GM19455 (cell line): ENCODE results near the gene ANKRD44.
A peak's percentile ranks its signal among the peaks of the same experiment; 100 is the strongest.

ENCODE experiments used
- ATAC-seq: cut with Tn5 transposase; IDR thresholded peaks from one replicate; pipeline ENCODE4 v1.9.1; 2021; ENCODE audit not compliant: unreplicated experiment

Gene ANKRD44

DNA sequence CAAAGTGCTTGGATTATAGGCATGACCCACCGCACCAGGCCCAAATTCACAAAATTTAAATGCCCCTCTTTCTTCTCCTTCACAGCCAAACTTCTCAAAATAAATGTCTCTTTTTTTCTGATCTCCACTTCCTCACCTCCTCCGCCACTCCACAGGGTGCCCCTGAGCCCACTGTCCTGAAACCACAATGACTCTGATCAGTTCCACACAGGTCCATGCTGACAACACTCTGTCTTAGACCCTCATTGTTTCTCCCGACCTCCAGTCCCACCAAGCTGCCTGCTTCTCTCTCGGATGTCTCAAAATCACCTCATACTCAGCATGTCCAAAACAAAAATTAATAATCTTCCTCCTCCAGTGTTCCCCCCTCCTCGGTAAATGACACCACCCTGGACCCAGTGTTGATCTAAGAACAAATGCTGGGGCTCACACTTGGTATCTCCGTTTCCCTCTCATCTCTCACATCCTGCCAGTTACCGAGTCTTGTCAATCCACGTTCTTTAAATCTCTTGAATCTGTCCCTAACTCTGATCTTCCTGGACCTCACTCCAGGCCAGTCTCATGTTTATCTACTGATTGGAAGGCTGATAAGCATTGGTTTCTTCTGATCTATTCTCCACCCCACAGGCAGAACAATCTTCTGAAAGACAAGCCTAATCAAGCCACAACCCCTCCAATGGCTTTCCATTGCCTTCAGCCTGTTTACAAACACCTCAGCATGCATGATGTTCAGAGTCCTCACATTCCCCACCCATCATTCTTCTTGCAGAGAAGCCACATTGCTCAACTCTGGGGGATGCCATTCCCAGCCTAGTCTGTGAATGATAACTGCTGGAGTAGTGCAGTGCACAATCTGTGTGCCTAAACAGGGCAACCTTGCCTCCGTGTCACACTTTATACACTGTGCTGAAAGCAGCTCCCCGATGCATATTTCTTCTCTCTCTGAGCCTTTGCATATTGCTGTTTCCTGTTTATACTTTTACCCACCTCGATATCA lies 12.4 kb upstream of the ANKRD44 start:
- no peak for ATAC-seq

DNA sequence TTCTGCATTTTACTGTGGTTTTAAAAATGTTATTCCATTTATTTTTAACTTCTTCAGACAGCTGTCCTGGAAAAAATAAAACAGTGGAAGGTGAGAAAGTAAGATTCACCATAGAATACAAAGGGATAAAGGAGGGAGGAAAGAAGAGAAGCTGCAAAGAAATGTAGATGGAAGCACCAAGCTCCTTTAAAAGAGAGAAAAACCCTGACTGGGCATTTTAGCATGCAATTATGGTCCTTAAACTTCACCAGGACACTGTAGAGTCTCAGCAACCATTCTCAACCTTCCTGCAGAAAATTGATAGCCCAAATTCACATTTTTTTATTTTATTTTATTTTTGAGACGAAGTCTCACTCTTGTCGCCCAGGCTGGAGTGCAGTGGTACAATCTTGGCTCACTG lies 11.6 kb upstream of the ANKRD44 start:
- no peak for ATAC-seq

DNA sequence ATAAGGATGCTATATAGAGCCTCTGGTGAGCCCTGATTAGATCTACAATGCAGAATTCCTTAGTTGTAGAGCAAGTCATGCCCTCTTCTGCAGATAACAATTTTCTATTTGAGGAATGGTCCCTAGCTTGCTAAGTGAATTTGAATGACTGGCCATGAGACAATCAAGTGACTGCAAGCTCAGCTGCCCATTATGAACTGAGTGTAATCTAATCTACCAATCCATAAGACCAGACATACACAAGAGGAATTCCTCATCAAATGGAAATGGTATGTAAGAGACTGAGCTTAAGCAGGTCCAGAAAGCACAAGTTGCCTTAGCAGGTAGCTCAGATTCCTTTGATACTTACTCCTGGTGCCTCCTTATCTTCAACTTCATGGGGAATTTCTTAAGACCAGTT lies 4.8 kb upstream of the ANKRD44 start:
- ATAC-seq, result no peak

DNA sequence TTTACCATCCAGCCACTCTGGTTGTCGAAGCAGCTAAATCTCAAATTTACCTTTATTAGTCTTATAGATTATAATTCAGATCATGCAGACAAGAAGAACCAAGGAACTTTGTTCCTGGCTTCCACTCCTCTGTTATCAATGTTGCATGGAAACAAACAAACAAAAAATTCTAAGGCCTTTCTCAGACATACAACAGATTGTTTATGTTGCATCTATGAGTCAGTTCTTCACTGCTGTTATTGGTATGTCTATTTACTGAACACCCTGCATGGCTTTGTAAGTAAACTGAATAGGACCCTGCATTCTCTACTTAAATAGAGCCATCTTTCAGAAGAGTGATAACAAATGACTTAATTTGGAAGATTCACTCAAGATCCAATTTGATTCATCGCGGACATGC lies 1.6 kb upstream of the ANKRD44 start:
- no peak for ATAC-seq

DNA sequence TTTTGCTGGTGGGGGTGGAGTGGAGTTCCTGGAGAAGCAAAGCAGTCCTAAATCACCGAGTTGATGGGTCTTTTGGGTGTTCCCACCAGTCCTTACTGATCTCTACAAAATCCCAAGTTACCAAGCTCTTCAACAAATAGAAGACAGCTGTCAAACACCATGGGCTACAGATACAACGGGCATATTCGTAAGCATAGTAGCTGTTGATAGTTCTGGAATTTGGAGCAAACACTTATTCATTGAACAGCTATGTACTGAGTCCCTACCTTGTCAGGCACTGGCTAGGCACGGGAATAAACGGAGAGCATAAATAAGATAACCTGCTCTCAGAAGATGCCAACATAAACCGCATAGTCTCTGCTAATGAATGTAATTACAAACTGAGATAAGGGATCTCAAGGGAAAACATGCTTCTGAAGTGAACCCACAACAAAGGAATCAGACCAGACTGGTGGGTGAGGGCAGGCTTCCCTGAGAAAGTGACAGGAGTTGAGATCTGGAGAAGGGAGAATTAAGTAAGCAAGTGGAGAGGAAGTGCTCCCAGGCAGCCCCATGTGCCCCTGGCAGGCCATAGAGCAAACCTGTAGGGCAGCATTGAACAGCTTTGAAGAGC lies 947 bp upstream of the ANKRD44 start:
- no peak for ATAC-seq

DNA sequence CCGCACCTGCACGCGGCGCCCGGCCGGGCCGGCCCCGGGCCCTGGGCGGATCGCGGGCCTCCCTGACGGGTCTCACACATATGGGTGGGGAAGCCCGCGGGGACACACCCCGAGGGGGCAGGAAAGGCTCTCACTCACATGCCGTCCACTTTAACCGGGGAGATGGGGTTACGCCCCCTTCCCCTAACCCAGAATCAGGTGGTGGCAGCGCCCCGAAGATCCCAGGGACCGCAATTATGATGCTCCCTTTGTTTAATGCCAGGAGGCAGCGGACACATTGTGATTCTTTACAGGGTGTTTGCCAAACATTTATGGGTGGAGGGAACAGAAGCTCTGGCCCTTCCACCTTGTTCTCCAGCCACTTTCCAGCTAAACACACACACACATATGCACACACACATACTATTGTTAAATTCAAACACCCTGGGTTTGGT lies 424 bp upstream of the ANKRD44 start:
- no peak for ATAC-seq

DNA sequence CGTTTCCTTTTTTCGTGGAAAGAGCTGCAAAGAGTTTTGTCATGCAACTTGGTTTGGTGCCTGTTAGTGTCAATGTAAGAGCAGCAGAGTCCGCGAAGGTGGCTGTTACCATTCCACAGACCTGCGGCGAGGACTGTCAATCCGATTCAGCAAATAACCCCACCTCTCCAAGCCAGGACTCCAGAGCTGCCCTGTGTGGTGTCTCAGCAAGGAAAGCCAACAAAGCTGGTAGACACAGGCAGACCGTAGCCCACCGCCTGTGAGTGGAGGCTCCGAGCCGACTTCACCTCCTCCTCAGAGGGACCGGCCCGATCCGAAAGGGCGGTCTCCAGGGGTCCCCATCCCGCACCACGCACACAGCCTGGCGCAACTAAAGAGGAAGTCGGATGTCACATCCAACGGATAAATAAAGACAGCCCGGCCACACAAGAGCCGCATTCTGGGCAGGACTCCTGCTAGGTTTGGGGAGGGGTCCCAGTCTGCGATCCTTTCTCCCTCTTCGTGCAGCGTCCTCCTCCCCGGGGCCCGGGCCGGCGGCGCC lies 819 bp downstream of the ANKRD44 start:
- peak; percentile 2 for ATAC-seq

DNA sequence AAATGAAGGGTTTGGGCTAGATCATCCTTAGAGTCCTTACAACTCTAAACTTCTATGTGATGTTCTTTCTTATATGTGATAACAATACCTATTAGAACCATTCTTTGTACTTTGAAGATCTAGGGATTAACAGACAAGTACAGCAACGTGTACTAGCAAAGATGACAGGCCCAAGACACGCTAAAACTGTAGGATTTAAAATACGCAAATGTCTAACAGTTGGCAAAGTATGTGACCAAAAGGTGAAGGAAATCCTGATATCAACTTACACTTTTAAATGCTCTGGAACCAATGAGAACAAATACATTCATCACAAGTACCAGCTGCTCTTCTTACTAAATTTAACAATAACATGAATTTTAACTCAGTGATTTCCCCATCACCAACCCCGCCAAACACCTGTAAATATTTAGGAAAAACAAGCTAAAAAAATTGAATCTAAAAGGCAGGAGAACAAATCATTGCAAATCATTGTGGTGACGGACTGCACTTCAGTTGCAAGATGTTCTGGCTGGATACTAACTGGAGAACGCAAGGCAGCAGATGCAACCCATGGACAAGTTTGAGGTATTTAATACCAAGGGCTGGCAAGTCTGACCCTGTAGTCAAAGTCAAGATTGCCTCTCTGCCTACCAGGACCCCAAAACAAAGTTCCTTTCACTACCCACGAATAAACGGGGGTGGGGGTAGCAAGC lies 1.4 kb downstream of the ANKRD44 start:
- ATAC-seq, result no peak

DNA sequence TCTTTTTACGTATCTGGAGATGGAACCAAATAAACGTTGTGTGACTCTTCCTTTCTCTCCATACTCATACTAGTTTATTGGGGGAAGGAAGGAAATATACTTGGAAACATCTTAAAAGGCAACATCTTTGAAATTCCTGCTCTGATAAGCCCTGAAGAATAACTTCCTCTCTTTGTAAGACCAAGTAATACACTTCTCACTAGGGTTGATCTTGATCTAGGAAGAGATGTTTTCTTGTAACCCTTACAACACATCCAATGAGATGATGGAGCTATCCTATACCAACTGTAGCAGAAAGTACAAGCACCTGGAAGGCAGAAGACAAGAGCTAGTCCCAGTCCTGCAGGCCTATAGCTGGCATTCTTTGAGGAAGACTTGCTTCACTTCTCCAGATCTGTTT lies 2.0 kb downstream of the ANKRD44 start:
- no peak for ATAC-seq

DNA sequence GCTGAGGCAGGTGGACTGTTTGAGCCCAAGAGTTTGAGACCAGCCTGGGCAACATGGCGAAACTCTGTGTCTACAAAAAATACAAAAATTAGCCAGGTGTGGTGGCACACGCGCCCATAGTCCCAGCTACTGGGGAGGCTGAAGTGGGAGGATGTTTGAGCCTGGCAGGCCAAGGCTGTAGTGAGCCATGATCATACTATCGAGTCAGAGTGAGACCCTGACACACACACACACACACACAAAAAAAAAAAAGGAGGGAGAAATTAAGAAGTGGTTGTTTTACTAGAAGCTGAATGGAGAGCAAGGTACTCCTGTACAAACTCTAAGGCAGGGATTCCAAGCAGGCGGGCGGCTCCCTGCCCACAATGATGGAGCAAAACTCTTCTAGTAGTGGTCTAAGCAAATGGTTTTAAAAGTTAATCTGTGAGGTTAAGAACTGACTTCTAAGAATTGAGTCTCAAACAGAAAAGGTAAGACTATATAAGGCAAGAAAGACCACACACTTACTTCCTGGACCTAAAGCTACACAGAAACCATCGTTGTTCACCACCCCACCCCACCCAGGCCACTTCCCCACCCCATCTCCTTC lies 2.6 kb downstream of the ANKRD44 start:
- peak; percentile 21 for ATAC-seq

DNA sequence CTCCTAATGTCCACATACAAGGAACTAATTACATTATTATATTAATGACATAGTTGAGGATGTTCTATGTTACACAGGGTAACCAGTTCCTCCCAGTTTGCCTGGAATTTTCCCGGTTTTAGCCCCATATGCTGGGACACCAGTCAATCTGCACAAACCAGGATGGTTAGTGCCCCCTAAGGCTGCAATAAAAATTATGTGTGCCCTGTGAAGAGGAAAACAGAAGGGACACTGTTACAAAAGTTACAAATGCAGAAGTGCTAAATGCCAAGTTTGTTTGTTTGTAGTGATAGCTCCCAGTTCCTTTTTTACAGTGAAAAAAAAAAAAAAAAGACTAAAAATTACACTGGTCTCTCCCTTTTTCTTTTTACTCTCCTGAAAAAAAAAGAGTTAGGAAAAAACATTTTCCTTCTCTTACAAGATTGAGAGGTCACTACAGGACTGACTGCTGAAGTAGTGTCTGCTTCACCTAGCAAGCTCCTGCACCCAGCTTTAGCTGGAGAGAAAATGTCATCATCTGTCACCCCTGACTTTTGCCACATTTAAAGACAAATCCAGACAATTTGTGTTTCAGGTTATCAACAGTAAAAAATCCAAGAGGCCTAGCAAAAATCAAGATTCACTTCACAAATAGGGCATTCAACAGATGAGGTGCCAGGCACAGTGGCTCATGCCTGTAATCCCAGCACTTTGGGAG lies 3.2 kb downstream of the ANKRD44 start:
- no peak for ATAC-seq

DNA sequence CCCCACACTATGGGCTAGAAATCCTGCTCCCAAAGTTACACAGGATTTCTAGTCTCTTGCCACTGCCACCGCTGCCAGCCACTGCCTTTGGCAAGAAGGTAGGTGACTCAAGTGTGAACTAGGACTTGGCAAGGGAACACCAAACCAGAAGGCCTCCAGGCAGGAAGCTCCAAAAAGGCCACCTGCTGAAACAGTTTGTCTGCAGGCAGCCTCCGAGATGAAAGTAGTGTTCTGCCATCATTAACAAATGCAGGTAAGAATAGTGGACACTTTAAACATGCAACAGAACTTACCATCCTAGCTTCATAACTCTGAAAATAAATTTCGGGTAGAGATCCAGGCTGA lies 3.9 kb downstream of the ANKRD44 start:
- no peak for ATAC-seq

DNA sequence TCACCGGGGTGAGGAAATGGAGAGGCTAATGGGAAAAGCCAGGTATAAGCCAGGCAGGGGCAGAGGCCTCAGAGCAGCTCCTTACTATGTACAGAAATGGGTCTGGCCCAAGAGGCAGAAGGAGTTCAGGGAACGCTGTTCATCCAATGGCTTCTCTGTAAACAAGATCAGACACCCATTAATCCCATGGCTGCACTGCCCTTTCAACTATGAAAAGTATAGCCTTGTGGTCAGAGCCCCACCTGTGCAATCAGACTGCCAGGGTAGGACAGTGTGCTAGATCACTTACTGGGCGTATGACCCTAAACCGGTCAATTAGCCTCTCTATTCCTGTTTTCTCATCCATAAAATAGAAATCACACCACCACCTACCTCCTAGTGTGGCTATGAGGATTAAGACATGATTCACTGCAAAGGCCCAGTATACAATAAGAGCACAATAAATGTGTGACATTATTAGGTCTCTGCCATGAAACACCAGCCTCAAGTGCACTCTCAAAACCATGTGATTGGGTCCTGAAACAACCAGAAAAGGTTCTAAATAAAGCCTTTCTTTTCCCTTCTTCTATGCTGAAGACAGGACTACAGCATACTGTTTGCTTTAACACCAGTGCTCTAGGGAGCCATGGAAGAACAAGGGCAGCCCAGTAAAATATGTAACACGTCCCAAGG lies 4.4 kb downstream of the ANKRD44 start:
- no peak for ATAC-seq

DNA sequence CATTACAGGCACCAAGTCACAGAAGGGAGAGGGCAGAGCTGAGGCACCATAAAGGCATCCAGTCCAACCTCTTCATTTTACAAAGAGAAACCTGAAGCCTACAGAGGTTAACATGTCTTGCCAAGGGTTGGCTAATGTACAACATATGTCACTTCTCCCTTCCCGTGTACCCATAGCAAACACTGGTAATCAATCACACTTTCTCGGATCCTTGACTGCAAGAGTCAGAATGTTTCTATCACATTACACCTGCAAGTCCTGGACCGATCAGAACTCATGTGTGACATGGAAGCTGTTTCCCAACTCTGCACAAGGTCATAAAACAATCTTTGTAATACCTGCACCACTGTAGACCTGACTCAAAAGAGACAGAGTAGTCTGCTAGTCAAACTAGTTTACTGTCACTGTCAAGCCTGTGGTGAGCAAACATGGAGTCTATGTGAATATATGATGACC lies 6.0 kb downstream of the ANKRD44 start:
- peak; percentile 30 for ATAC-seq

DNA sequence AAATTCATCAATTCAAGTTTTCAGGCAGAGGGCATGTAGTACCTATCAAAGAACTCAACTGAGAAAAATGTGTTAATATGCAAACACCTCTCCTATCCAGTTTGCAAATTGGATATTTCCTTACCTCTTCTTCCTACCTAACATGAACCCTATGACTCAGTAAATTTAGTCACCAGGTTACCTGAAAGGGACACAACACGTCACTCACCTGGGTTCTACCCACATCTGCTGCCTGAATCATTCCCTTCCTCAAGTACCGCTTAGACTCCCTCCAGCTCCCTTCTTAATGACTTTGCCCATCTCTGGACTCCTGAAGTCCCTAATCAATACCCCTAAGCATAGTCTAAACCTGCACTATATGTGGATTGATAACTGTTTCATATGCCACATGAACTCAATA lies 10.4 kb downstream of the ANKRD44 start:
- ATAC-seq, result no peak

DNA sequence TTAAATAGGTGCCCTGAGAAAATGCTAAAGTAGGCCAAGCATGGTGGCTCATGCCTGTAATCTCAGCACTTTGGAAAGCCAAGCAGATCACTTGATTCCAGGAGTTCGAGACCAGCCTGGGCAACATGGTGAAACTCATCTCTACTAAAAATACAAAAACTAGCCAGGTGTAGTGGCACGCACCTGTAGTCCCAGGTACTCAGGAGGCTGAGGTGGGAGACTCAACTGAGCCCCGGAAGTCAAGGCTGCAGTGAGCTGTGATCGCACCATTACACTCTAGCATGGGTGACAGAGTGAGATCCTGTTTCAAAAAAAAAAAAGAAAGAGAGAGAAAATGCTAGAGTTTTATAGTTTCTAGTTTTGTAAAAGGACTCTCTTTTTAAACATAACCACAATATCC lies 12.0 kb downstream of the ANKRD44 start:
- no peak for ATAC-seq

DNA sequence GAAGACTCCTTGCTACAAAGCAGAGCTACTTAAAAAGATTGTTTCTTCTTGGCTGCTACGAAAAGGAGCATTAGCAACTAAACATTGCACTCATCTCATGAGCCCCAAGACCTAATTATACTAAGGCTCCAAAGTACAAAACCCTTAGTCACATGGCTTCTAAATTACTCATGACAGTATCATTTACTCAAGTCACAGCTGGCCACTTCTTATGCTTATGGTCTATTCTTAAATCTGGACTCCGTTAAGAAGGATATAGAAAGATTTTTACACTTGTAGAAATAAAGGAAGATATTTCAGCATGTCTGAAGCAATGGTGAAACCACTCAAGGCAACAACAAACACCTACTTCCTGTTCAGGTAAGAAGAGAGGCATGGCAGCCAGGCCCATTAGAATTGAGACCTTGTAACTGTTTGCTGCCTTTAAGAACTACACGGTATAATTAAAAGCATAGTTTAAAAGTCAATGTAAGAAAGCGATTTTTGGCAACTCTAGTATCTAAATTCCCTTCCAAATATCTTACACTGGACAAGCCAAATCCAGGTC lies 12.7 kb downstream of the ANKRD44 start:
- no peak for ATAC-seq

DNA sequence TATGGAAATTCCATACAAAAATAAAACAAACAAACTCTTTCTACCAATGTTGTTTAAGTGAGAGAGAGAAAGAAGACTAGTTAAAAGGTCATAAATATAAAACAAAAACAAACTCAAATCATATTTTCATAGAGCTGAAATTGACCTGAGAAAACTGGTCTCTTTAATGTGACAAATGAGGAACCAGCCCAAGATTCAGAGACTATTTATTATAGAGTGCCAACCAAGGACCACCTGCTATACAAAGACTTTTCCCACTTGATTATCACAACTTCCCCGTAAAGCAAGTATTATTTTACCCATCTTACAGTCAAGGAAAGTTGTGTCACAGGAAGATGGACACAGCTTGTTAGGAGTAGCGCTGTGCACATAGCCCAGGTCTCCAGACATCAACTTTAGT lies 13.3 kb downstream of the ANKRD44 start:
- no peak for ATAC-seq

DNA sequence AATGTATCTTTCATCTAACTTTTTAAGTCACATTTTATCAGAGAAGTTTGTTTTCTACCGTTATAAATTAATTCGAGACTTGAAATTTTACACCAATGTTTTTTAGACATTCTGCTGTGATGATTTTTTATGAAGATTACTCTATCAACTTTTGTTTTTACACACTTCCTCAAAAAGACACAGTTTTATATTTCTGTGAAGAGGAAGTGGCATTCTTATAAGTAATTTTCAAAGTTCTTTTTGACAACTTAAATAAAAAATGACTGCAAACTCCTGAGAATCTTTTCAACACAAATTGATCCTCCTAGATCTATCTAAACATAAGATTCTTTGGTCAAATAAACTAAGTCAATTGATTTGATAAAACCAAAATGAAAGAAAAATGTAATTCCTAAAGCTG lies 13.7 kb downstream of the ANKRD44 start:
- no peak for ATAC-seq

DNA sequence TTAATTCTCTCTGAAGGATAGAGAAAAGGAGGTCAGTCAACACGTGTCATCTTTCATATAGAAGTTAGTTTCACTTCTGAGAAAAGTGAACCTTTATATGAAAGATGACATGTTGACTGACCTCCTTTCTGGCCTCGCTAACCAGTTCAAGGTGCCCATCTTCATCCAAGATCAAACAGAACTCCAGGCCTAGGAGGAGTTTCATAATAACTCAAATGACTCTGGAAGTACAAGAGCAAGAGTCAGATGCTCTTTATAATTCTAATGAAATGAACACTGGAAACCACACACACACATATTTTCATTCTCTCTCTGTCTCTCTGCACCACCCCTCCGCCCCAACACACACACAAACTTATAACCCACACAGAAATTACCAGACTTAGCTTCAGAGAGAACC lies 16.3 kb downstream of the ANKRD44 start:
- peak; percentile 50 for ATAC-seq
